ENCODE results near the gene VKORC1L1.
"Not testable (repeated sequence)": the region's sequence is repeated elsewhere in the genome, so short reads cannot be mapped to it uniquely, and the experiment has no call there.

VKORC1L1 gene

GRCh38 chr7:65889722-65890121 lies 16.8 kb downstream of the VKORC1L1 start:
- H3K4me1 ChIP-seq (ENCODE audit: insufficient read depth, low read length, poor library complexity, severe bottlenecking); H3K9me2 ChIP-seq (replicated peaks; ENCODE audit: low read depth, low read length); H3K9ac ChIP-seq (ENCODE audit: low read depth, low read length, poor library complexity, severe bottlenecking); H2AFZ ChIP-seq (ENCODE audit: low read length); H4K20me1 ChIP-seq (ENCODE audit: insufficient read depth, low read length, poor library complexity, severe bottlenecking); H3K4me2 ChIP-seq (ENCODE audit: low read depth, low read length, poor library complexity, severe bottlenecking); H3K4me3 ChIP-seq (ENCODE audit: low read length, poor library complexity, severe bottlenecking); H3K9me3 ChIP-seq (ENCODE audit: insufficient read depth, low read depth, low read length); H3K27me3 ChIP-seq (ENCODE audit: insufficient read depth, low read length, poor library complexity, severe bottlenecking); H3F3A ChIP-seq (ENCODE audit: low read depth): not testable (repeated sequence)
- peaks cover 22% of the 10 kb centered on the region; the same call in 1 of the 2 replicates for H3K36me3 ChIP-seq (ENCODE audit: insufficient read depth, low read length)
- H3K79me2 ChIP-seq (ENCODE audit: insufficient read depth, low read length): peaks cover 27% of the 10 kb centered on the region

- Histone ChIP-seq H4K20me1 (ENCODE audit: insufficient read depth, low read length, poor library complexity, severe bottlenecking) (peaks cover 2% of the 10 kb centered on the region), H3K79me2 (ENCODE audit: insufficient read depth, low read length) (peaks cover 27% of the 10 kb centered on the region), H3K4me2 (ENCODE audit: low read depth, low read length, poor library complexity, severe bottlenecking) (no peak overlapping the region)
These were observed 19.3 kb downstream of the VKORC1L1 start for GRCh38 chr7:65892161-65892560.

GRCh38 chr7:65892835-65893234 lies 20.0 kb downstream of the VKORC1L1 start:
- H3K9me3 ChIP-seq (ENCODE audit: insufficient read depth, low read depth, low read length): no peaks in the 10 kb centered on the region
- TF ChIP-seq CTCF (conservative IDR thresholded peaks at IDR 0.05; ENCODE audit: low read length) (no peak), EZH2phosphoT487 (IDR thresholded peaks at IDR 0.05; ENCODE audit: borderline replicate concordance) (no peak)
- peaks cover 21% of the 10 kb centered on the region for H3K79me2 ChIP-seq (ENCODE audit: insufficient read depth, low read length)
- H3K36me3 ChIP-seq (ENCODE audit: insufficient read depth, low read length): peaks cover 22% of the 10 kb centered on the region; the same call in 1 of the 2 replicates
- no peak overlapping the region for H3K4me3 ChIP-seq (ENCODE audit: low read length, poor library complexity, severe bottlenecking)
- no peak overlapping the region for H3K4me2 ChIP-seq (ENCODE audit: low read depth, low read length, poor library complexity, severe bottlenecking)
- no peak overlapping the region for H2AFZ ChIP-seq (ENCODE audit: low read length)
- H3F3A ChIP-seq (ENCODE audit: low read depth): no peaks in the 10 kb centered on the region
- no peak overlapping the region for H3K9ac ChIP-seq (ENCODE audit: low read depth, low read length, poor library complexity, severe bottlenecking)
- no peaks in the 10 kb centered on the region for H3K27me3 ChIP-seq (ENCODE audit: insufficient read depth, low read length, poor library complexity, severe bottlenecking)
- peaks cover 2% of the 10 kb centered on the region for H4K20me1 ChIP-seq (ENCODE audit: insufficient read depth, low read length, poor library complexity, severe bottlenecking)
- no peaks in the 10 kb centered on the region for H3K9me2 ChIP-seq (replicated peaks; ENCODE audit: low read depth, low read length)
- H3K4me1 ChIP-seq (ENCODE audit: insufficient read depth, low read length, poor library complexity, severe bottlenecking): no peaks in the 10 kb centered on the region

More at GRCh38 chr7:65892161-65892560, 19.3 kb downstream of the VKORC1L1 start:
- Histone ChIP-seq H3K9me2 (replicated peaks; ENCODE audit: low read depth, low read length) (no peaks in the 10 kb centered on the region), H3K4me3 (ENCODE audit: low read length, poor library complexity, severe bottlenecking) (no peak overlapping the region), H3K36me3 (ENCODE audit: insufficient read depth, low read length) (peaks cover 22% of the 10 kb centered on the region; the same call in 1 of the 2 replicates), H3K4me1 (ENCODE audit: insufficient read depth, low read length, poor library complexity, severe bottlenecking) (no peaks in the 10 kb centered on the region), H3K27me3 (ENCODE audit: insufficient read depth, low read length, poor library complexity, severe bottlenecking) (no peaks in the 10 kb centered on the region), H3F3A (ENCODE audit: low read depth) (no peaks in the 10 kb centered on the region), H3K9ac (ENCODE audit: low read depth, low read length, poor library complexity, severe bottlenecking) (no peak overlapping the region), H3K9me3 (ENCODE audit: insufficient read depth, low read depth, low read length) (no peaks in the 10 kb centered on the region), H2AFZ (ENCODE audit: low read length) (no peak overlapping the region)
- TF ChIP-seq EZH2phosphoT487 (IDR thresholded peaks at IDR 0.05; ENCODE audit: borderline replicate concordance) (no peak), CTCF (conservative IDR thresholded peaks at IDR 0.05; ENCODE audit: low read length) (no peak)

- Histone ChIP-seq H3K36me3 (ENCODE audit: insufficient read depth, low read length) (peaks cover 15% of the 10 kb centered on the region; the same call in 1 of the 2 replicates), H2AFZ (ENCODE audit: low read length) (no peak overlapping the region), H3K4me2 (ENCODE audit: low read depth, low read length, poor library complexity, severe bottlenecking) (no peak overlapping the region), H3K4me1 (ENCODE audit: insufficient read depth, low read length, poor library complexity, severe bottlenecking) (no peaks in the 10 kb centered on the region), H3F3A (ENCODE audit: low read depth) (no peaks in the 10 kb centered on the region), H3K27me3 (ENCODE audit: insufficient read depth, low read length, poor library complexity, severe bottlenecking) (no peaks in the 10 kb centered on the region), H3K9ac (ENCODE audit: low read depth, low read length, poor library complexity, severe bottlenecking) (no peak overlapping the region), H3K4me3 (ENCODE audit: low read length, poor library complexity, severe bottlenecking) (no peak overlapping the region), H3K79me2 (ENCODE audit: insufficient read depth, low read length) (peaks cover 19% of the 10 kb centered on the region), H3K9me2 (replicated peaks; ENCODE audit: low read depth, low read length) (no peaks in the 10 kb centered on the region), H3K9me3 (ENCODE audit: insufficient read depth, low read depth, low read length) (no peaks in the 10 kb centered on the region), H4K20me1 (ENCODE audit: insufficient read depth, low read length, poor library complexity, severe bottlenecking) (no peaks in the 10 kb centered on the region)
- no peak for TF ChIP-seq EZH2phosphoT487 (IDR thresholded peaks at IDR 0.05; ENCODE audit: borderline replicate concordance)
- no peak for TF ChIP-seq CTCF (conservative IDR thresholded peaks at IDR 0.05; ENCODE audit: low read length)
These were observed 23.5 kb downstream of the VKORC1L1 start for GRCh38 chr7:65896279-65896870.

GRCh38 chr7:65897289-65897688 lies 24.4 kb downstream of the VKORC1L1 start:
- H3K9me2 ChIP-seq (replicated peaks; ENCODE audit: low read depth, low read length); H3K9me3 ChIP-seq (ENCODE audit: insufficient read depth, low read depth, low read length); H3K4me2 ChIP-seq (ENCODE audit: low read depth, low read length, poor library complexity, severe bottlenecking); H3K4me1 ChIP-seq (ENCODE audit: insufficient read depth, low read length, poor library complexity, severe bottlenecking); H2AFZ ChIP-seq (ENCODE audit: low read length); H3F3A ChIP-seq (ENCODE audit: low read depth); H3K9ac ChIP-seq (ENCODE audit: low read depth, low read length, poor library complexity, severe bottlenecking); H4K20me1 ChIP-seq (ENCODE audit: insufficient read depth, low read length, poor library complexity, severe bottlenecking); H3K4me3 ChIP-seq (ENCODE audit: low read length, poor library complexity, severe bottlenecking); H3K27me3 ChIP-seq (ENCODE audit: insufficient read depth, low read length, poor library complexity, severe bottlenecking): not testable (repeated sequence)
- Histone ChIP-seq H3K79me2 (ENCODE audit: insufficient read depth, low read length) (peaks cover 13% of the 10 kb centered on the region), H3K36me3 (ENCODE audit: insufficient read depth, low read length) (peaks cover 15% of the 10 kb centered on the region; the same call in 1 of the 2 replicates)
